Measurements from ENCODE around the gene CHIT1.
A peak's percentile ranks its signal among the peaks of the same experiment; 100 is the strongest.

CHIT1 gene

DNA sequence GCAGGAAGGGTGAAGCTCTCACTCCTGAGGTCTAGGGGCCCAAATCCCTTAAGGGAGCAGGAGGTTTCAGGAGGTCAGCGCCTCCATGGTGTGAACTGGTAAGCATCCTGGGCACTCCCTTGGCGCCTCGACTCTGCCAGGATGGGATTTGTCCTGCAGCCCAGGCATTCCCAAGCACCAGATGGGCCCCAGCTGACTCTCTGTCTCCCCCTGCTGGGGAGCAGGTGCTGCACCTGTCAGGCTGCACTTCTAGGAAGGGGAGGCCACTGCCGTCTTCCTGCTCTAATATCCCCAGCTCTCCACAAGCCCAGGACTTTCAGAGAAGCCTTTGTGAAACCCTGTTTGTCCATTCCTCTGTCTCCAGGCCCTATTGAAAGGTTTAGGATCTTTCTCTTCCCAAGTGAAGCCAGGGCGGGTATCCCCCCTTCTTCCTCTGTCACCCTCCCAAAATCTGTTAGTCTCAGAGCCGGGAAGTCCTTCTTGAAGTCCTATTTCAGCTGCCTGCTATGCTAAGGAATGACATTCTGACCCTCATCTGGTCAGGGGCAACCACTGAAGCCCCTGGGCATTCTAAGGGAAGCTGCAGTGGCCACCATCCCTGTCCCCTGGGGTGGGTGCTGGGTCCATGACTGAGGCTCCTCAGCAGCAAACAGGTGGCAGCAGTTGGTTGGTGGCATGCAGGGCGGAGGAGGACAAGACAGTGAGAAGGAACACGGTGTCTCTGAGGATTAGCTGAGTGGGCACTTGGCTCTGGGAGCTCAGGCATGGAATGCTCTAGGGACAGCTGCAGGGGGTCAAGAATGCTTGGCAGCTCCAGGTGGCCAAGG lies 57.1 kb downstream of the CHIT1 start:
- DNase-seq, result peak; percentile 69

DNA sequence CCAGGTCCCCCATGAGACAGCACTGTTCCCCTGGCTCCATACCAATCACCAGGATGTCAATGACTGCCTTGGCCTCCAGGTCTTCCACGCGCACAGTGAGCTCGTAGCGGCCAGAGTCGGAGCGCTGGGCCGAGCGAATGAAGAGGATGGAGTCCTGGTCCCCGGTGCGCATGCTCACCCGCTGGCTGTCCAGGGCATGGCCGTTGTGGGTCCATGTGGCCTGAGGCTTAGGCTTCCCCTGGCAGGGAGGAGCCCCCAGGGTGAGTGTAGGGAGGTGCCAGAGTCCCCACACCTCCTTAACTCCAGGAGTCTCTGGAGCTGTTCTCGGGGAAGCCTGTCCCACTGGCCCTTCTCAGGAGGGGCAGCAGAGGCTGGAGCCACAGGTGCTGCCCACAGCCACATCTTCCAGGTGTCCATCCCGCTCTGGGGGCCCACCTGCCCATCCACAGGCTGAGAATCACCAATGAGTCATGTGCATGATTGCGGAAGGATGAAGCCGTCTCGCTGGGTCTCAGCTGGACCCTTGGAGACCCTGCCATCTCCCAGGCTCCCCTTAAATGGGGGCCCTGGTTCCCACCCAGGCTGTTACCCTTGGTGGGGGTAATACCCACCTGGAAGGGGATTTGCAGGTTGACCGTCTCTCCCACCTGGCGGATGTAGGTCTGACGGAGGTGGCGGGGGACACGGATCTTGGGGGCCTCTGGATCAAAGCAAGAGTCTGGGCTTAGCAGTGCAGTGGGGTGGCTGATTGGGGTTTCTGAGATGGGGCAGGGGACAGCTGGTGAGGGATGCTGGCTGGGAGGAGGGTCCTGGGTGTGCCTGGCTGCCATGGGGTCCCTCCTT lies 57.9 kb downstream of the CHIT1 start:
- no peak for DNase-seq

DNA sequence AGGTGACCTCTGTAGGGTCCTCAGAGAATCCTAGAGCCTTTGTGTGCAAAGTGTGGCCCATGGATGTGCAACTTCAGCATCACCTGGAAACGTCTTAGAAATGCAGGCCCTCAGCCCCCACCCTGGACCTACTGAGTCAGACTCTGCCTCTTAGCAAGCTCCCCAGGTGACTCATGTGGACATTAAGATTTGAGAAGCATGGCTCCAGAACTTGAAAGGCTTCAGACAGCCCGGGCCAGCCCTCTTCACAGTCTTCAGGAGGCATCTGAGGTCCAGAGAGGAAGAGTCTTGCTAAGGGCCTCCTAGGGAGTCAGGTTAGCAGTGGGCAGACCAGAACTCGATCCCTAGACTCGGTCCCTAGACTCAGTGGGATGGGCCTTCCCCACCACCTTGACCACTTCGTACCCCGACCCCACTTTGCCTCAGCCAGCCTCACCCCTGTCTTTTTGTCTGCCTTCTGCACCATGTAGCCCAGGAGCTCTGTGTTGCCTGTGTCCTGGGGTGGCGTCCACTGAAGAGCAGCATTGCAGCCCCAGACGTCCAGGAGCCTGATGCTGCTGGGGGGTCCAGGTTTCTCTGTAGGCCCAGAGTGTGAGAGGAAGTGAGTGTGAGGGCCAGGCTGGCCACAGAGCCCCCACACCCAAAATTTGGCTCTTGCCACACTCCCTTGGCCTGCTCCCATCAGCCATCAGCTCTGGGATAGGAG lies 58.7 kb downstream of the CHIT1 start:
- DNase-seq, result no peak

GRCh38 chr1:203169770-203170520 lies 59.5 kb downstream of the CHIT1 start:
- no peak for DNase-seq

DNA sequence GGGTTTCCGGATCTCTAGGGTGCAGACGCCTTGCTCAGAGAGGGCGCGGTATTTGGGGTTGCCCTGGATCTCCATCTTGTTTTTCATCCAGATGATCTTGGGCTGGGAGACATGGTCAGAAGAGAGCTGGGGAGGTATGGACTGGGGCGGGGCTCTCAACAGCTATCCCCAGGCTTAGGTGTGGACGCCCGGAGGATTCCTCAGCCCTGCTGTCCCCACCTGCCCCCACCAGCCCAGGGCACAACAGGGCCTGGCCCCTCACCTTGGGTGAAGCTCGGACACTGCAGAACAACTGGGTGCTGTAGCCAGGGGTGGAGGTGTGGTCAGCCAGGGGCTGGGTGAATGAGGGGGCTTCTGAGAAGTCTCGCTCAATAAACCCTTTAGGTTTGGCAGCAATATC lies 60.5 kb downstream of the CHIT1 start:
- DNase-seq, result no peak

DNA sequence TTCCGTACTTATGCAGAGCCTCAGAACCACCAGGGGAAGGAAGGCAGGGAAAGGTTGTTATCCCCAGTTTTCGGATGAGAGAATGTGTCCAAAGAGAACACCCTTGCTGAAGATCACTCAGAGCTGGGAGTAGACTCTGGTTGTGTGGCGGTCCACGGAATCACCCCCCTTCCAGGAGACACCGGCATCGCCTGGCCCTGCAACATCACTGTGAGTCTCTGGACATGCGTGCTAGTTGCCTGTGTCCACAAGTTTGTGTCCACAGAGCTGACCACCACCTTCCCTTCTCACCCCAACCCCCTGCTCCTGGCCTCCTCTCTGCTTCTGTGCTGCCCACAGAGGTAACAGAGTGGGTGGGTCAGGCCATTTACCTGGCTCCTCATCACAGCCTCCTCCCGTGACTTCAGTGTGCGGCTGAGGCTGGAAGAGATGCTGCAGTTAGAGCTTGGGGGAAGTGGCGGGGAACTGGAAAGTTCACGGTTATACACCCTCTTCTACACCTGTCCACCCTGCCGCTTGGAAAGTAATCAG lies 61.2 kb downstream of the CHIT1 start:
- DNase-seq, result no peak

GRCh38 chr1:203167913-203168200 lies 61.6 kb downstream of the CHIT1 start:
- DNase-seq, result no peak

- DNase-seq, result no peak
These were observed 62.2 kb downstream of the CHIT1 start for GRCh38 chr1:203167026-203167912.

GRCh38 chr1:203166192-203166940 lies 63.1 kb downstream of the CHIT1 start:
- DNase-seq, result no peak
